ENCODE measurements around the gene TMEM82. TPM values are rescaled to one million over a fixed set of nuclear protein-coding genes. Genes with fewer than 3 reads are reported as not detected.

TMEM82 gene
- total RNA-seq, 2 donors from 2014 or later: 11.5 to 17.0 TPM

DNA sequence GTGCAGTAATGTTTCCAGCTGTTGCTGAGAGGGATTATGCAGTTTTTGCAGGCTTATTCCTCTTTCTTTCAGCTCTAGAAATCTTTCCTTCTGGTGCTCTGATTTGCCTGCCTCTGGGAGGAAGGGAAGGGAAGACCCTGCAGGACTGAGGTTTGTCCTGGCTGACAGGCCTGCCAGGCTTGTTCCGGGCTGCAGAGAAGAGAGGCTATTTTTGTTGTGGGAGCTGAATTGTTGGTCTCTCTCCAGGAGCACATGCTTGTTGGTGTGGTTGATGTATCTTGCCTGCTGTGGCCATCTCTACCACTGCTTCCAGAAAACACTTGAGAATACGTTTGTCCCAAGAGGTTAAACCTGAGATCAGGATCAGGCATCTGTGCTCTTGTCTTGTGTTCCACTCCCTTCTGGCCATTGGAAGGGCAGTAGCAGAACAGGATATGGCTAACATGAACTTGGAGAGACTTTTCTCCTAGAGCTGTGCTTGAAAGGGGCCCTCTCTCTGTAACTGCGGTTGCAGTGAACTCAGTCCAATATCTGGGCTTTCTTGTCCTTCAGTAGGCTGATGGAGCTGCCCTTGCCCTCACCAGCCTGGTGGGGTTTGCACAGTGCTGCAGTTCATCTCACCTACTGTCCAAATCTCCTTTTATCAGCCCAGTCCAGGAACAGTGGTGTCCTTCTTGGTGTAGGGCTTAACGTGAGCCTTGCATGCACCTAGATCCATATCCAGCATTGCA lies 27.7 kb upstream of the TMEM82 start:
- no peak overlapping the region for H3K27ac ChIP-seq
- no peaks in the 10 kb centered on the region for H3K4me1 ChIP-seq
- no peak overlapping the region for H3K4me3 ChIP-seq
- H3K27me3 ChIP-seq: no peaks in the 10 kb centered on the region
- H3K9me3 ChIP-seq: no peaks in the 10 kb centered on the region
- DNase-seq: no peak
- H3K9ac ChIP-seq (ENCODE audit: low read depth in 2 of 2, low read length in 2 of 2): no peak overlapping the region
- intact Hi-C loops (cut with DNase I): no loop called here
- TF ChIP-seq CTCF (IDR thresholded peaks at IDR 0.05): no peak
- no peaks in the 10 kb centered on the region for H3K36me3 ChIP-seq

- Histone ChIP-seq H3K27me3 (no peaks in the 10 kb centered on the region), H3K27ac (no peak overlapping the region), H3K9ac (ENCODE audit: low read depth in 2 of 2, low read length in 2 of 2) (no peak overlapping the region), H3K4me1 (no peaks in the 10 kb centered on the region), H3K36me3 (no peaks in the 10 kb centered on the region), H3K4me3 (no peak overlapping the region), H3K9me3 (no peaks in the 10 kb centered on the region)
- TF ChIP-seq CTCF (IDR thresholded peaks at IDR 0.05): no peak
- DNase-seq: no peak
- intact Hi-C loops (cut with DNase I): no loop called here
Observed at GRCh38 chr1:15717418-15718125, 24.7 kb upstream of the TMEM82 start.

DNA sequence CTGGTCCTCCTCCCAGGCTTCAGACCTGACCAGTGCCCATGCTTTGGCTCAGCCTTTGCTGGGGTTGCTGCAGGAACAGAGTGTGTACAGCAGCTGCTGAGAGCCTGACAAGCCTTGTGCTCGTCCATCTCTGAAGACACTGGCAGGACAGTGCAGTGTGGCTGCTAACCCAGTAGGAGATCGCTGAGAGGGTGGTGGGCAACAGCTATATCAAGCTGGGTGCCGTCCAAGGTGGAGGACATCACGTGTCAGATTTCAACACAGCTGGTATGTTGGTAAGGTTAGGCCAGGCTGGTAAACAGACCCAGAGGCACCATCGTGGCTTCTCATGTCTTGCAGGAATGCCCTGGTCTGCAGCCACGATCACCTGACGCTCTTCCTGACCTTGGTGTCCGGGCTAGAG lies 24.1 kb upstream of the TMEM82 start:
- no peak for DNase-seq
- no peaks in the 10 kb centered on the region for H3K27me3 ChIP-seq
- no peak for TF ChIP-seq CTCF (IDR thresholded peaks at IDR 0.05)
- no peak overlapping the region for H3K9ac ChIP-seq (ENCODE audit: low read depth in 2 of 2, low read length in 2 of 2)
- no peaks in the 10 kb centered on the region for H3K36me3 ChIP-seq
- intact Hi-C loops (cut with DNase I): no loop called here
- H3K4me3 ChIP-seq: no peak overlapping the region
- H3K4me1 ChIP-seq: no peaks in the 10 kb centered on the region
- H3K27ac ChIP-seq: no peak overlapping the region
- no peaks in the 10 kb centered on the region for H3K9me3 ChIP-seq

DNA sequence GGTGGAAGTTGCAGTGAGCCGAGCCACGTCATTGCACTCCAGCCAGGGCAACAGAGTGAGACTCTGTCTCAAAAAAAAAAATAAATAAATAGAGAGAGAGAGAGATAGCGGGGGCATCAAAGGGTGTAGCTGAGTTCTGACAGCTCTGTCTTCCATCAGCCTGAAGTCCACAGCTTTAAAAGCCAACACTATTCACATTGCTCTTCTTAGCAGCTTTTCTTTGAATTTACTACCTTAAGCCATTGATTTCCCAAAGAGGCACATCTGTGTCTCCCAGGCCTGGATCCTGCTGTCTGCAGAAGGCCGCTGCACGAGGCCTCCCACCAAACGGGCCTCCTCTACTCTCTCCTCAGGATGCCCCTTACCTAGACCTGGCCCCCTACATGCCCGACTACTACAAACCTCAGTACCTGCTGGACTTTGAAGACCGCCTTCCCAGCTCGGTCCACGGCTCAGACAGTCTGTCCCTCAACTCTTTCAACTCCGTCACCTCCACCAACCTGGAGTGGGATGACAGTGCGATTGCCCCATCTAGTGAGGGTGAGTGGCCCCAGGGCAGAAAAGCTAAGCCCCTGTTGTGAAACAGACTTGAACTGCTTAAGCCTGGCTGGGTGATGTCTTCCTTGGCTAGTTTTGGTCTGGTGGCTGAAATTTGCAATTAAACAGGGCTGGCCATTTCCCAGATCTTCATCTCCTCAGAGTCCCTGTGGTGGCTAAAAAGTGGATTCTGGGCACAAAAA lies 22.7 kb upstream of the TMEM82 start:
- Histone ChIP-seq H3K27ac (no peak overlapping the region), H3K4me1 (no peaks in the 10 kb centered on the region), H3K36me3 (no peaks in the 10 kb centered on the region), H3K4me3 (no peak overlapping the region), H3K9me3 (no peaks in the 10 kb centered on the region), H3K27me3 (no peaks in the 10 kb centered on the region), H3K9ac (ENCODE audit: low read depth in 2 of 2, low read length in 2 of 2) (no peak overlapping the region)
- no peak for DNase-seq
- intact Hi-C loops (cut with DNase I): loop anchor here (10.0 kb wide), 1 partner anchor 95 kb away; no protein-coding TSS in a partner anchor
- no peak for TF ChIP-seq CTCF (IDR thresholded peaks at IDR 0.05)

- peaks cover 4% of the 10 kb centered on the region for H3K36me3 ChIP-seq
- no peaks in the 10 kb centered on the region for H3K27me3 ChIP-seq
- intact Hi-C loops (cut with DNase I): loop anchor here (10.0 kb wide), 1 partner anchor 96 kb away; no protein-coding TSS in a partner anchor
- no peak overlapping the region for H3K4me3 ChIP-seq
- no peak for DNase-seq
- no peak for TF ChIP-seq CTCF (IDR thresholded peaks at IDR 0.05)
- H3K4me1 ChIP-seq: no peaks in the 10 kb centered on the region
- H3K9ac ChIP-seq (ENCODE audit: low read depth in 2 of 2, low read length in 2 of 2): no peak overlapping the region
- H3K9me3 ChIP-seq: no peaks in the 10 kb centered on the region
- no peak overlapping the region for H3K27ac ChIP-seq
Observed at GRCh38 chr1:15720861-15721260, 21.4 kb upstream of the TMEM82 start.

Measured in colonic mucosa (tissue), 4 donors.